ENCODE measurements around the gene CASTOR1. TPM values are rescaled to one million over a fixed set of nuclear protein-coding genes. Genes with fewer than 3 reads are reported as not detected.

The CASTOR1 gene
- total and polyA plus RNA-seq, 12 donors = 2.8 to 14.7 (median 6.2) TPM

DNA sequence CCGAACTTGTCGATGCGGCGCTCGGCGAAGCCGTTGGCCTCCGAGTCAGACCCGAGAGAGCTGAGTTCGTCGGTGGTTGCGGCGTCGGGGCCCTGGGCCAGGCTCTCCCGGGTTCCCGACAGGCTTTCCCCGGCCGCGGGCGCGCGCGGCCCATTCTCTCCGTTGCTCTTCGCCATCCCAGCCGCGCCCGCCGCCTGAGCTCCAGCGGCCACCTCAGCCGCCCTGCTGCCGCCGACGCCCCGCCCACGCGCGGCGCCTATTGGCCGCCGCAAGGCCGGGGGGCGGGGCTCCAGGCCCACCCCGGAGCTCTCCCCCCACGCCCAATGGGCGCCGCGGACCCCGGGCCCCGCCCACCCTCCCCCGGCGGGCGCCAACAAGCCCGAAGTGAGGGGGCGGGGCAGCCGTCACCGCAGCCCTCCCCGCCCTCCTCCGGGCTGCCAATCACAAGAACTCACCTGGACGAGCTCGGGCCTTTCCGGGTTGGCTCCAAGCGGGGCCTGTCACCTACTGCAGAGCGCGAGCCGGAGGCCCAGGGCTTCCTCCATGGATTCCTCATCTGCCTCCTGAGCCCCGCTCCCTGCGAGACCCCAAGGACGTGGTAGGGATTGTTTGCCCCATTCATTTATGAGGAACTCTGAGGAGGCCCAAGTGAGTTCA, 37.5 kb upstream of the CASTOR1 start, which contains the start of gene TBC1D10A:
Gene TBC1D10A, minus strand, starts transcription at position 236 of the 657 bp plus-strand sequence. Its CDS starts 60 bp downstream, at position 176.
- no peak for TF ChIP-seq CTCF (IDR thresholded peaks at IDR 0.05)
- peak within 1 kb of the TSS; percentile 78 to 94 (median 89) for H3K27ac ChIP-seq
- DNase-seq (peak; percentile 84 to 91), ATAC-seq (peak; percentile 90 to 97 (median 94))
- H3K27me3 ChIP-seq = no peaks in the 10 kb centered on the region
- H3K4me1 ChIP-seq = peaks cover 11 to 51% (median 43%) of the 10 kb centered on the region in 9 donors
- no peaks in the 10 kb centered on the region for H3K9me3 ChIP-seq
- peaks cover 0 to 27% (median 5%) of the 10 kb centered on the region in 9 donors for H3K36me3 ChIP-seq
- 0 to 1% methylated on average over 67 to 69 of the region's 69 CpGs for WGBS, 2 donors
- intact Hi-C loops (cut with DNase I) = loop anchor here in 8 of 10 donors (1.0 to 10.0 kb wide), 6 partner anchors 22 to 58 kb away; partner anchors contain the start of genes CASTOR1 (in 8 of the 8), RNF215 (in 1 of the 8) and SF3A1 (in 1 of the 8)
- peak within 1 kb of the TSS; percentile 64 to 100 (median 96) for H3K4me3 ChIP-seq

DNA sequence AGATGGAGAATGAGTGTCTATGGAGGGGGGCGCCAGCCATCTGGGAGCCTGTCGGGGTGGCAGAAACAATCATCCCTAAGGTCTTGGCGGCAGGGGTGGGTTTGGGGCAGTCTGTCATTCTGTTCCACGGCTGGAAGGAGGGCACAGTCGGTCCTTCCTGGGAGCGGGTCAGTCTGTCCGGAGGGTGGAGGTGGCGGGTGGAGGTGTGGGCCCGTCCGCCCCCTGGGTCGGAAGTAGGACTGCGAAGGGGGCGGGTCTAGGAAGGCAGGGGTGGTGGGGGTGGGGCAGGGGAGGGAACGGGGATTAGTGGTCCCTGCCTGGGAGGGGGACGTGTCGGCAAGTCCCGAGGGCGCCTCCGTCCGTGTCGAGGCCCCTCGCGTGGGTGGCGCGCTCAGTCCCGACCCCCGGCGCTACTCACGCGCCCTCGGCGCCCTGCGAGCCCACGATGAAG, 37.0 kb upstream of the CASTOR1 start:
- no peak for TF ChIP-seq CTCF (IDR thresholded peaks at IDR 0.05)

DNA sequence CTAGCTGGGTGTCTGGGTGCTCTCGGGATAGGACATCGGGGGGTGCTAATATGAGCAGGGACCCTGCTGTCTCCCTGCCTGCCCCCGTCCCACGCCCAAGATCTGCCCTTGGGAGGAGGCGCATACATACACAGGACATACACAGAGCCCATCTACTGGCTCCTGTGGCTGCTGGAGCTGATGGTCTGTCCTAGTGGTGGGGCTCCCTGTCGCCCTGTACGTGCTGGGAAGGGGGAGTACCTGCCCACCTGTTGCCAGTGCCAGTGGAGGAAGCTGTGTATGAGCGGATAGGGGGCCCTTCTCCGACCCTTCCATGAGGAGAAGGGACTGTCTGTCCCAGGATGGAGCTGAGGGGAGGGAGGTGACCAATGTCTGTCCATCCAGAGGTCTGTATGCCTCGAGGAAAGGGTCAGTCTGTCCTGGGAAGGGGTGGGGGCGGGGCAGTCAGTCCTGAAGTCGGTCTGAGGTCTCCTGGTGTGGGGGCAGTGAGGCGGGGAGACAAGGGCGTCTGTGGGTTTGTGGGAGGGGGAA, 36.5 kb upstream of the CASTOR1 start:
- 41 to 51% methylated on average over 14 of the region's 14 CpGs for WGBS, 2 donors
- Histone ChIP-seq H3K36me3 (peaks cover 0 to 21% (median 0%) of the 10 kb centered on the region in 9 donors), H3K9me3 (no peaks in the 10 kb centered on the region), H3K4me3 (peak overlapping the region; percentile 64 to 100 (median 96)), H3K4me1 (peaks cover 15 to 61% (median 53%) of the 10 kb centered on the region in 9 donors), H3K27me3 (no peaks in the 10 kb centered on the region), H3K27ac (peak overlapping the region in 9 of 10 donors; percentile 52 to 94 (median 90))
- intact Hi-C loops (cut with DNase I) = loop anchor here in 8 of 10 donors (1.0 to 10.0 kb wide), 5 partner anchors 21 to 59 kb away; partner anchors contain the start of genes CASTOR1 (in 7 of the 8) and RNF215 (in 1 of the 8)
- ATAC-seq (peak in 1 of 8 donors; percentile 5), DNase-seq (no peak)
- TF ChIP-seq CTCF (IDR thresholded peaks at IDR 0.05) = no peak

More for the DNA sequence above, 37.0 kb upstream of the CASTOR1 start:
- H3K4me3 ChIP-seq = peak overlapping the region; percentile 64 to 100 (median 96)
- no peaks in the 10 kb centered on the region for H3K27me3 ChIP-seq
- H3K9me3 ChIP-seq = no peaks in the 10 kb centered on the region
- 1% methylated on average over 31 to 34 of the region's 34 CpGs for WGBS, 2 donors
- peaks cover 0 to 22% (median 2%) of the 10 kb centered on the region in 9 donors for H3K36me3 ChIP-seq
- peaks cover 15 to 56% (median 48%) of the 10 kb centered on the region in 9 donors for H3K4me1 ChIP-seq
- peak; percentile 35 to 42 for DNase-seq
- peak; percentile 50 to 66 (median 54) for ATAC-seq
- peak overlapping the region; percentile 78 to 94 (median 89) for H3K27ac ChIP-seq
- intact Hi-C loops (cut with DNase I) = loop anchor here in 8 of 10 donors (1.0 to 10.0 kb wide), 5 partner anchors 21 to 59 kb away; partner anchors contain the start of genes CASTOR1 (in 7 of the 8) and RNF215 (in 1 of the 8)

Data from heart right ventricle (tissue), 16 donors.